ENCODE results near the gene GARNL3. TPM values are rescaled to one million over a fixed set of nuclear protein-coding genes. Genes with fewer than 3 reads are reported as not detected.

GARNL3 gene
- total RNA-seq, 8 experiments from 2014 or later = 1.0 to 21.8 (median 15.9) TPM

DNA sequence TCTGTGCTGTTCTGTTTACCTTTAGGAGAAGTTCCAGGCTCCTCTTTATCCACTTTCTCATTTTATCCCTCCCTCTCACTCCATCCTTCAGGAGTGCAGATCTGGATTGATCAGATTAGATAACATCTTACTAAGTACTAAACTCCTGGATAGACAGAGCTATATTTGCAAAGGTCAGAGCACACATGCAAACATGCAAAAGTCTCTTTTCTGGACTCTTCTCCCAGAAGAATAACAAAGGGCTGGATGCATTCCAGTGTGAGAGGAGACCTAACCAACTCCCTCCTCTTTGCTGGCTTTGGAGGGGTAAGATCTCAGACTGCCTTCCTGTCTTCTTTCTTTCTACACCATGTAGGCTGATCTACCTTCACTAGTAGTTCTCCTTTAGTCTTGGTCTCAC lies 21.4 kb downstream of the GARNL3 start:
- H3K27ac ChIP-seq = no peak overlapping the region
- in situ Hi-C loops (cut with MboI; ENCODE audit: low pct_unique_long_range_greater_than_20kb in 2 of 9, low sequenced_read_pairs in 9 of 9, unreplicated experiment in 9 of 9) = no loop called here
- peak in 3 of 8 experiments; percentile 17 to 58 (median 26) for ATAC-seq (replicated peaks in 6 of 8)
- H3K4me1 ChIP-seq (replicated peaks in 1 of 2) = no peaks in the 10 kb centered on the region
- no peak overlapping the region for H3K4me3 ChIP-seq

GRCh38 chr9:127290561-127291065 lies 26.0 kb downstream of the GARNL3 start:
- Histone ChIP-seq H3K4me1 (replicated peaks in 1 of 2) (no peaks in the 10 kb centered on the region), H3K27ac (no peak overlapping the region), H3K4me3 (no peak overlapping the region)
- ATAC-seq (replicated peaks in 6 of 8) = no peak
- 6 to 100% (median 75%) methylated on average over 1 to 3 of the region's 3 CpGs; no CpG with 5 or more reads in 3 of the 10 experiments for WGBS, 10 experiments
- in situ Hi-C loops (cut with MboI; ENCODE audit: low pct_unique_long_range_greater_than_20kb in 2 of 9, low sequenced_read_pairs in 9 of 9, unreplicated experiment in 9 of 9) = no loop called here

GRCh38 chr9:127291246-127291778 lies 26.7 kb downstream of the GARNL3 start:
- no peak for ATAC-seq (replicated peaks in 6 of 8)
- in situ Hi-C loops (cut with MboI; ENCODE audit: low pct_unique_long_range_greater_than_20kb in 2 of 9, low sequenced_read_pairs in 9 of 9, unreplicated experiment in 9 of 9) = no loop called here
- H3K27ac ChIP-seq = no peak overlapping the region
- H3K4me1 ChIP-seq (replicated peaks in 1 of 2) = no peaks in the 10 kb centered on the region
- WGBS, 10 experiments = 60 to 100% (median 92%) methylated on average over 1 to 3 of the region's 4 CpGs
- H3K4me3 ChIP-seq = no peak overlapping the region

- H3K4me1 ChIP-seq (replicated peaks in 1 of 2) = no peaks in the 10 kb centered on the region
- no peak overlapping the region for H3K4me3 ChIP-seq
- no peak overlapping the region for H3K27ac ChIP-seq
- in situ Hi-C loops (cut with MboI; ENCODE audit: low pct_unique_long_range_greater_than_20kb in 2 of 9, low sequenced_read_pairs in 9 of 9, unreplicated experiment in 9 of 9) = no loop called here
- no peak for ATAC-seq (replicated peaks in 6 of 8)
- 80 to 100% (median 100%) methylated on average over 1 to 2 of the region's 4 CpGs; no CpG with 5 or more reads in 5 of the 10 experiments for WGBS, 10 experiments
These were observed 27.8 kb downstream of the GARNL3 start for GRCh38 chr9:127292415-127292814.

GRCh38 chr9:127293328-127293727 lies 28.8 kb downstream of the GARNL3 start:
- WGBS, 10 experiments = 23 to 100% (median 81%) methylated on average over 2 to 5 of the region's 5 CpGs; no CpG with 5 or more reads in 1 of the 10 experiments

GRCh38 chr9:127293767-127294166 lies 29.2 kb downstream of the GARNL3 start:
- Histone ChIP-seq H3K4me3 (no peak overlapping the region), H3K27ac (no peak overlapping the region), H3K4me1 (replicated peaks in 1 of 2) (no peaks in the 10 kb centered on the region)
- in situ Hi-C loops (cut with MboI; ENCODE audit: low pct_unique_long_range_greater_than_20kb in 2 of 9, low sequenced_read_pairs in 9 of 9, unreplicated experiment in 9 of 9) = no loop called here
- 14 to 75% methylated on average over 1 of the region's 1 CpG; no CpG with 5 or more reads in 8 of the 10 experiments for WGBS, 10 experiments
- peak in 1 of 8 experiments; percentile 32 for ATAC-seq (replicated peaks in 6 of 8)

More at GRCh38 chr9:127293328-127293727, 28.8 kb downstream of the GARNL3 start:
- H3K4me1 ChIP-seq (replicated peaks in 1 of 2) = no peaks in the 10 kb centered on the region
- ATAC-seq (replicated peaks in 6 of 8) = no peak
- in situ Hi-C loops (cut with MboI; ENCODE audit: low pct_unique_long_range_greater_than_20kb in 2 of 9, low sequenced_read_pairs in 9 of 9, unreplicated experiment in 9 of 9) = no loop called here
- H3K27ac ChIP-seq = no peak overlapping the region
- H3K4me3 ChIP-seq = no peak overlapping the region

- Histone ChIP-seq H3K27ac (no peak overlapping the region), H3K4me3 (no peak overlapping the region), H3K4me1 (replicated peaks in 1 of 2) (no peaks in the 10 kb centered on the region)
- in situ Hi-C loops (cut with MboI; ENCODE audit: low pct_unique_long_range_greater_than_20kb in 2 of 9, low sequenced_read_pairs in 9 of 9, unreplicated experiment in 9 of 9) = no loop called here
- WGBS, 10 experiments = 80 to 100% (median 85%) methylated on average over 1 of the region's 1 CpG; no CpG with 5 or more reads in 6 of the 10 experiments
- no peak for ATAC-seq (replicated peaks in 6 of 8)
These were observed 30.4 kb downstream of the GARNL3 start for GRCh38 chr9:127295005-127295404.

DNA sequence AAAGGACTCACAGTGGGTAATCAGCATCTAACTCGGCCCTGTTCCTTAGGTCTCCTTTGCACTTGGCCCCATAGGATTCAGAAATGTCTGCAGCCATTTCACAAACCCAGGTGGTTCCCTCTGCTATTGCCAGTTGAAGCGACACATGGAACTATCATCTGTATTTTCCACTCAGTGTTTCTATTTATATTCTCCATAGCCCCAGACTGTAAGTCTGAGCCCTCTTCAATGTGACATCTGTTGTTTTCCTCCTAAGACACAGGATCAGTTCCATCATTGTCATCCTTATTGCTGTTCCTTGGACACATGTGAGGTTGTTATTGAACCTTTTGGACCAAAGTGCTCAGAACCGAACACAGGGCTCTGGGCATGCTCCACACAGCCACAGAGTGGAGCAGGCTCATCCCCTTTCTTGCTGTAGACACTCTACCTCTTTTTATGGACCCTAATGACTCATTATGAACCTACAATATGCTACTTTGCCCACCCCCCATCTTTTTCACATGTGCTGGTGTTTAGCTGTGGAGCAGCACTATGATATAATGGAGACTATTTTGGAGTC lies 36.4 kb downstream of the GARNL3 start:
- 42 to 100% (median 83%) methylated on average over 1 to 3 of the region's 3 CpGs; no CpG with 5 or more reads in 1 of the 10 experiments for WGBS, 10 experiments
- no peak for ATAC-seq (replicated peaks in 6 of 8)
- Histone ChIP-seq H3K27ac (no peak overlapping the region), H3K4me1 (replicated peaks in 1 of 2) (no peaks in the 10 kb centered on the region), H3K4me3 (no peak overlapping the region)
- in situ Hi-C loops (cut with MboI; ENCODE audit: low pct_unique_long_range_greater_than_20kb in 2 of 9, low sequenced_read_pairs in 9 of 9, unreplicated experiment in 9 of 9) = no loop called here

DNA sequence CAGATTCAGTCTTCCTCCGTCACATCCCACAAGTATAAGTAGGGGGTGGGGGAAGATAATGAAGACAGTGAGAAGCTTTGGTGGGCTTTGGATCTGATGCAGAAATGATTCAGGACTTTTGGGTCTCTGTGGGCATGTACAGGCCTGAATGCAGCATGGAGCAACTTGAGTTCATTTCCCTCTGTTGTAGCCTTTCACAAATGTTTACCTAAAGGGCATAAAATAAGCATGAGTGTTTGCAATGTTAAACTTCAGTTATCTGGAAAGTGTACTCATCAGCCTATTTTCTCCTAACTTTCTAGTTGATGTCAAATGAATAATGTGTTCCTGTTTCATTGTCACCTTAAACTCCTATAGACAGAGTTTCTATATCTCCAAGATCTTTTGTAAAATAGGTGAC lies 39.3 kb downstream of the GARNL3 start:
- ATAC-seq (replicated peaks in 6 of 8) = peak in 1 of 8 experiments; percentile 28
- 67 to 100% (median 87%) methylated on average over 1 of the region's 1 CpG; no CpG with 5 or more reads in 4 of the 10 experiments for WGBS, 10 experiments
- Histone ChIP-seq H3K4me3 (no peak overlapping the region), H3K4me1 (replicated peaks in 1 of 2) (peaks cover 0 to 2% of the 10 kb centered on the region in 2 donors), H3K27ac (no peak overlapping the region)
- in situ Hi-C loops (cut with MboI; ENCODE audit: low pct_unique_long_range_greater_than_20kb in 2 of 9, low sequenced_read_pairs in 9 of 9, unreplicated experiment in 9 of 9) = no loop called here

GRCh38 chr9:127305206-127305837 lies 40.7 kb downstream of the GARNL3 start:
- in situ Hi-C loops (cut with MboI; ENCODE audit: low pct_unique_long_range_greater_than_20kb in 2 of 9, low sequenced_read_pairs in 9 of 9, unreplicated experiment in 9 of 9) = no loop called here
- 86 to 100% (median 100%) methylated on average over 1 of the region's 1 CpG; no CpG with 5 or more reads in 3 of the 10 experiments for WGBS, 10 experiments
- Histone ChIP-seq H3K4me1 (replicated peaks in 1 of 2) (peaks cover 0 to 8% of the 10 kb centered on the region in 2 donors), H3K4me3 (no peak overlapping the region), H3K27ac (no peak overlapping the region)
- ATAC-seq (replicated peaks in 6 of 8) = no peak

DNA sequence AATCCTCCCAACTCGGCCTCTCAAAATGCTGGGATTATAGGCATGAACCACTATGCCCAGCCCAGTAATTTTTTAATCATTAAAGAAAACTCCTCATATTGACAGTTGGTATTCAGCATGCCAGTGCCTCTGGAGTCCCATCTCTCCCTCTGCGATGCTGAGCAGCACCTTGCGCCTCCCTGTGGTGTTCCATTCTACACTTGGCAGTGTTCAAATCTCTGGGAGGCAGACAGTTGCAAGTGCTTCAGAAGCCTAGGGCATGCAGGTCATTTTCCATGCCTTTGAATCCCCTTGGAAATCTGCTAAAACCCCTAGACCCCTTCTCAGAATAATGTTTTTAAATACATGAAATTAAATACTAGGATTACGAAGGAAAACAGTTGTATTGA lies 41.3 kb downstream of the GARNL3 start:
- no peak for ATAC-seq (replicated peaks in 6 of 8)
- H3K4me3 ChIP-seq = no peak overlapping the region
- 40 to 100% (median 80%) methylated on average over 1 to 4 of the region's 4 CpGs; no CpG with 5 or more reads in 1 of the 10 experiments for WGBS, 10 experiments
- in situ Hi-C loops (cut with MboI; ENCODE audit: low pct_unique_long_range_greater_than_20kb in 2 of 9, low sequenced_read_pairs in 9 of 9, unreplicated experiment in 9 of 9) = no loop called here
- peaks cover 0 to 8% of the 10 kb centered on the region in 2 donors for H3K4me1 ChIP-seq (replicated peaks in 1 of 2)
- no peak overlapping the region for H3K27ac ChIP-seq

GRCh38 chr9:127307802-127308201 lies 43.2 kb downstream of the GARNL3 start:
- ATAC-seq (replicated peaks in 6 of 8) = no peak

DNA sequence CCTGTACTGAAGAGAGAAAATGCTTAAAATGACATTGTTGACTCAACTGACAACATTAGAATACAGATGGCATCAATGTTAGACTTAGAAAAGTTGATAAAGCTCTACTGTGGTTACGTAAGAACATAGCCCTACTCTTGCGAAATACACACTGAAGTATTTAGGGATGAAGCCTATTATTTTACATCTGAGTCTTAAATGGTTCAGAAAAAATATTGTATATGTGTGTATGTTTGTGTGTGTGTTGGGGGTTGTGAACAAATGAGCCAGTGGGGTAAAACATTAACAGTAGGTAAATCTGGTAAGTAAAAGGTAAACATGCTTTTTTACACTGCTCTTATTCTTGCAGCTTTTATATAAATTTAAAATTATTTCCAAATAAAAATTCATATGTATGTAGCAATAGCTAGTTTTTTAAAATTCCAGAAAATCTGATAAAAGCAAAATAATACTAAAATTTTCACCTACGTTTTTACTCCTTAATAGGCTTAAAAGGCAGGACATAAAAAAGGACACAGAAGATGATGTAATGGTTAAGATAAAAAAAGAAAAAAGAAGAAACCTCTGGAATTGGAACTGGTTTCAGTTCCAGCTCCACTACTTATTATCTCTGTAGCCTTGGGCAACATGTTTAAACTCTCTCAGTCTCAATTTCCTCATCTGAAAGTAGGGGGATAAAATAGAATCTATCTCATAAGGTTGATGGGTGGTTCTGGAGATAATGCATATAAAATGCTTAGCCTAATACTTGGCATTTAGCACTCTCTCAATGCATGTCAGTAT lies 44.3 kb downstream of the GARNL3 start:
- no peak overlapping the region for H3K27ac ChIP-seq
- peak in 2 of 8 experiments; percentile 34 to 67 for ATAC-seq (replicated peaks in 6 of 8)
- H3K4me3 ChIP-seq = no peak overlapping the region
- in situ Hi-C loops (cut with MboI; ENCODE audit: low pct_unique_long_range_greater_than_20kb in 2 of 9, low sequenced_read_pairs in 9 of 9, unreplicated experiment in 9 of 9) = no loop called here
- peaks cover 0 to 8% of the 10 kb centered on the region in 2 donors for H3K4me1 ChIP-seq (replicated peaks in 1 of 2)
- WGBS, 10 experiments = 42 to 100% (median 73%) methylated on average over 1 to 3 of the region's 3 CpGs

More at GRCh38 chr9:127307802-127308201, 43.2 kb downstream of the GARNL3 start:
- WGBS, 10 experiments = 80 to 100% (median 100%) methylated on average over 1 to 2 of the region's 2 CpGs; no CpG with 5 or more reads in 1 of the 10 experiments
- in situ Hi-C loops (cut with MboI; ENCODE audit: low pct_unique_long_range_greater_than_20kb in 2 of 9, low sequenced_read_pairs in 9 of 9, unreplicated experiment in 9 of 9) = no loop called here
- no peak overlapping the region for H3K27ac ChIP-seq
- H3K4me3 ChIP-seq = no peak overlapping the region
- H3K4me1 ChIP-seq (replicated peaks in 1 of 2) = peaks cover 0 to 8% of the 10 kb centered on the region in 2 donors
